GM19467 (cell line): ENCODE data around the gene WDR41.

Experiments used
- ATAC-seq: cut with Tn5 transposase; IDR thresholded peaks from one replicate; pipeline ENCODE4 v1.9.1; 2021; ENCODE audit warnings: mild to moderate bottlenecking, moderate library complexity; ENCODE audit not compliant: unreplicated experiment

The WDR41 gene

DNA sequence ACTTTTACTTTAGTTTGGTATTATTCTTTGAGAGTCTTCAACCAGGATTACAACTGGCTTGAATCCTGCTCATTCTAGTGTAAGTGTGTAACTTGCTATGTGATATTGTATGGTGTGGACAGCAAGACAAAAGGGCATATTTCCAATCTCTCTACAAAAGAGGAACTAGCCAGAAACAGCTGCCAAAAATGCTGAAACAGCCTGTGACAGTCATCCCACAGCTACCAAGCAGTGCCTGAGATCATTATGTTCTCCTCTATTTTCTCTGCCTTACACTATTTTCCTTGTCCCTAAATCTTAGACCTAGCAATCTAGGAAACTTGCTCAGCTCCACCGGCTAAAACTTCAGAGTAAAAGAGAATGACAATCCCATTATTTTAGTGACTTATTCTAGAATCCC, 42.8 kb downstream of the WDR41 start:
- no peak for ATAC-seq

- no peak for ATAC-seq
Observed at GRCh38 chr5:77448831-77449230, 43.3 kb downstream of the WDR41 start.

DNA sequence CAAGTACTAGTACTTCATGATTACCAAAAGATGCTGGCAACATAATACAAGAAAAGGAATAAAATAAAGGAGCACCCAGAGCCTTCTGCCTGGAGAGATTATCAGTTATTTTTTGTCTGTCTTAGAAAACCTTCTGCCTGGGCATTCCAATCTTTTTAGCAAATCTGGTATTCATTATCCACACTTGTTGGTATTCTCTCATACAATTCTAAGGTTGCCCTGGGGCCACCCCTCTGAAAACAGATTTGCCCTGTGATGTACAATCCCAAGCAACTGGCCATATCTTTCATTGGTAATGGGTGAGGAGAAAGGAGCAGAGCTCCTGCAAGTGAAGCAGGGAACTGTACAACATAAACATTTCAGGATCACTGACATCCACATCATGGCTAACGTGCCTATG, 47.8 kb downstream of the WDR41 start:
- no peak for ATAC-seq

DNA sequence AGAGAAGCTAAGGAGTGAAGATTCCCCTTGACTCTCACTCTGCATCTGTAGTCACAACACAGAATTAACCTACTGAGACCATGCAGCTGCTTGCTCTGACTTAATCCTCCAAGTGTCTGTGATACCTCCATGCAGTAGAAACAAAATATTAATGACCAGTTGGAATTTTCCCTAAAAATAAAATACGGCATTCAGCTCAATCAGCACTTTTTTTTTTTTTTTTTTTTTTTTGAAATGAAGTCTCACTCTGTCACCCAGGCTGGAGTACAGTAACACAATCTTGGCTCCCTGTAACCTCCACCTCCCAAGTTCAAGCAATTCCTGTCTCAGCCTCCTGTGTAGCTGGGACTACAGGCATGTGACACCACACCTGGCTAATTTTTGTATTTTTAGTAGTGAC, 48.4 kb downstream of the WDR41 start:
- ATAC-seq = no peak

GRCh38 chr5:77438071-77438470, 54.0 kb downstream of the WDR41 start:
- ATAC-seq = no peak

DNA sequence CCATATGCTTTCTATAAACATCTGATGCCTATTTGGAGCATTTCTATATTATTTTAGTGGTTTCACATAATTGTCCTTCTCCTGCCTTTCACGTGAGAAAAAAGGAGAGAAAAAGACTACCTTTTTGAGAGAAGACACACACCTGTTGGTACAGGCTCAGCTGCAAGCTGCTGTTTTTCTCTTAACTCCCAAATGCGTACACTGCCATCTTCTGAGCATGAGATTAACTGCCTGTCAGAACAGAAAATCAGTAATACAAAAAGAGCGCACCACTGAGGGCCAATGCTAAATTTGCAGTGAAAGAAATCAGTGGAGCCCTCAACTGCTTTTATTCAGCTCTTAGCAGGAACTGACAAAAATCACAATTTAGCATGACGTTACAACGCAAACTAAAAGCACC, 54.9 kb downstream of the WDR41 start:
- ATAC-seq = no peak

DNA sequence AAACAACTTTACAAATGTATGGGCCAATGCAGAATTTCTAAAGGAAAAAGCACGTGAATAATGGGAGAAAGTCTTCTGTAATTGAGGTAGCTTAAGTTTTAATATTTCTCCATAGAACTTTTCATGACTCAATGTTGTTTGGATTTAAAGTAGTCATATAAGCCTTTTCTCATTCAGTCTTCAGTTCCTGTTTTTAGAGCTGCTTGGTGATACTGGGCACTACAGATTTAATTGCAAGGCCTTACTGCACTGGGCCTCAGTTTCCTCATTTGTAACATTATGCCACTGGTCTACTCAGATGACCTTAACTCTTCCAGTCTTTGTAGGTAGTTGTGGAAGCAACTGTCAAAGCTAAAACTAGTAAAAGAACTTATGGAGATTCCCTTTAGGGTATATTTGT, 60.4 kb downstream of the WDR41 start:
- no peak for ATAC-seq

- no peak for ATAC-seq
Observed at GRCh38 chr5:77431286-77431685, 60.8 kb downstream of the WDR41 start.

- no peak for ATAC-seq
Observed at GRCh38 chr5:77430726-77431125, 61.4 kb downstream of the WDR41 start.

DNA sequence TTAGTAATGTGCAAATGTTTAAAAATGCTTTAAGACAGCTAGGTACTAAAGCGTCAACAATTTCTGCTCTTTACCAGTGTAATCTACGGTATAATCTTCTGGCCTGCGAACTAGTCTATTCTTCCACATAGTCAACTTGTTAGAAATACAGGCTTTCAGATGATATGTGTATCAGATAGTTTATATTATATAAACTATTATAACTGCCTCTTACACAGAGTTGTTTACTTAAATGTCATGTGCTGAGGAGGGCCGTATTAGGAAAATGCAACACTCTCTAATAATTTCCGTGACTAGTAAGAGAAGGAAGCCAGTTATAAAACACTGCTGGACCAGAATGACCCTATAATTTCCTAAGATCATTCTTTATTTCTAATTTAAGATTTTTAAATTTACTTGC, 63.6 kb downstream of the WDR41 start:
- ATAC-seq = no peak

DNA sequence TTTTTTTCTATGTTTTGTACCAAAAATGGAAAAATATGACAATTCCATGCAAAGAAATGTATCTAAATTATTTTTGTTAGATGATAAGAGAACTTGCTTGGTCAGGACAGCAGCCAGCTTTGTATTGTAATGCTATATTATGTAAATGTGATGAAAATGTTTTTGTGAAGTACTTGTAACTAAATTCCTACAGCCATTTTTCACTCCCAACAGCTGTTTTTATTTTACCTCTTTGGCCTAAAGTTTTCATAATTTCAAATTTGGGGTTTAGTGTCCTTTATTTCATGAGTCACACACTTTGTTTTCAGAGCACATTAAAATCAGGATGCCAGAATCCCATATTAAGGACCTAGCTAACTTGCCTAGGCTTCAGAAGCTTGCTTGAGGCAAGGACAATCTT, 64.1 kb downstream of the WDR41 start:
- no peak for ATAC-seq

GRCh38 chr5:77426670-77427069, 65.4 kb downstream of the WDR41 start:
- no peak for ATAC-seq

DNA sequence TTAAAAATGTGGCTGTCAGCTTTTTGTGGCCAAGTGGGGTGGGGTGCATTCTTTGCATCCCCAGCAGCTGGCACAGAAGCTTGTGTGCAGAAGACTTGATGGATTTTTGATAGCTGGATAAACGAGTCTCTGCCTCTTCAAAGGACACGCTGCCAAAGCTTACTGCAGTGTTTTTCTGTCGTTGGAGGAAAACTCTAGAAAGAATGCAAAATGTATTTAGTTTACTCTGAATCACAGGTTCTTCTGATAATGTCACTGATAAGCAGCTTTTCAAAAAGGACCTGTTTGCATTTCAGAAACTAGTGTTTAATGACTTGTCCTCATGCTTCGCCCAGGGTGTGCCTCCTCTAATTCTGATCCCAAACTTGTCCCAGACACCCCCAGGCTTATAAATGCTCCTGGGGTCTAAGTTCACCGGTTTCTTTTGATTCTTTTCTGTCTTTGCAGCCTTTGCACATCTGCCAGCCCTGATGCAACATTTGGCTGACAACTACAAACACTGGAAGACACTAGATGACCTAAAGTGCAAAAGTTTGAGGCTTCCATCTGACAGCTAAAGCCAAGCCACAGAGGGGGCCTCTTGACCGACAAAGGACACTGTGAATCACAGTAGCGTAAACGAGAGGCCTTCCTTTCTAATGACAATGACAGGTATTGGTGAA, 66.0 kb downstream of the WDR41 start:
- no peak for ATAC-seq

- ATAC-seq = no peak
Observed at GRCh38 chr5:77425420-77425819, 66.7 kb downstream of the WDR41 start.

DNA sequence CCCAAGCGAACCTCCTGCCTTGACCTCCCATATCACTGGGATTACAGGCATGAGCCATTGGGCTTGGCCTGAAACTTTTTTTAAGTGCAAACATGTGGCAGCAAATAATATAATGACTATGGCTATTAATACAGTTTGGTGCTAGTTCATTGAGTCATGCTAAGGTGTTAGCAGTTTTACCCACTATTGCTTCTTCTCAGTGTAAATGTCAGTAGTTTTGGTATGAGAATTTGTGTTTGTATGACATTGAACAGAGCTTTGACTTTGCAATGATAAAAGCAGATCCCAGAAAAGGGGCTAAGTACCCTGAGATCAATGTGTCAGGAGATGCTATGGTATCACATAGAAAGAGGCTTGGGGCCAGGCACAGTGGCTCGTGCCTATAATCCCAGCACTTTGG, 67.2 kb downstream of the WDR41 start:
- ATAC-seq = no peak

DNA sequence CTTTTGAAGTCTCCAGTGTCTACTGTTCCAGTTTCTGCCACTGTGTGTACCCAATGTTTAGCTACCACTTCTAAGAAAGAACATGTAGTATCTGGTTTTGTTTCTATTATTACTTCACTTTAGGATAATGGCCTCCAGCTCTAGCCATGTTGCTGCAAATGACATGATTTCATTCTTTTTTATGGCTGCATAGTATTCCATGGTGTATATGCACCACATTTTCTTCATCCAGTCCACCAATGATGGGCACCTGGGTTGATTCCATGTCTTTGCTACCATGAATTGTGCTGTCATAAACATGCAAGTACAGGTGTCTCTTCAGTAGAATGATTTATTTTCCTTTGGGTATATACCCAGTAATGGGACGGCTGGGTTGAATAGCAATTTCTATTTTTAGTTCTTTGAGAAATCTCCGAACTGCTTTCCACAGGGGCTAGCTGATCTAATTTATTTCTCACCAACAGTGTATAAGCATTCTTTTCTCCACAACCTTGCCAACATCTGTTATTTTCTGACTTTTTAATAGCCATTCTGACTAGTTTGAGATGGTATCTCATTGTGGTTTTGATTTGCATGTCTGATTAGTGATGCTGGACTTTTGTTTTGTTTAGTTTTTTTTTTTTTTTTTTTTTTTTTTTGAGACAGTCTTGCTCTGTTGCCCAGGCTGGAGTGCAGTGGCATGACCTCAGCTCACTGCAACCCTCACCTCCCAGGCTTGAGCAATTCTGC, 68.9 kb downstream of the WDR41 start:
- no peak for ATAC-seq

- no peak for ATAC-seq
Observed at GRCh38 chr5:77420940-77421339, 71.2 kb downstream of the WDR41 start.

GRCh38 chr5:77419644-77420582, 72.2 kb downstream of the WDR41 start:
- ATAC-seq = no peak

DNA sequence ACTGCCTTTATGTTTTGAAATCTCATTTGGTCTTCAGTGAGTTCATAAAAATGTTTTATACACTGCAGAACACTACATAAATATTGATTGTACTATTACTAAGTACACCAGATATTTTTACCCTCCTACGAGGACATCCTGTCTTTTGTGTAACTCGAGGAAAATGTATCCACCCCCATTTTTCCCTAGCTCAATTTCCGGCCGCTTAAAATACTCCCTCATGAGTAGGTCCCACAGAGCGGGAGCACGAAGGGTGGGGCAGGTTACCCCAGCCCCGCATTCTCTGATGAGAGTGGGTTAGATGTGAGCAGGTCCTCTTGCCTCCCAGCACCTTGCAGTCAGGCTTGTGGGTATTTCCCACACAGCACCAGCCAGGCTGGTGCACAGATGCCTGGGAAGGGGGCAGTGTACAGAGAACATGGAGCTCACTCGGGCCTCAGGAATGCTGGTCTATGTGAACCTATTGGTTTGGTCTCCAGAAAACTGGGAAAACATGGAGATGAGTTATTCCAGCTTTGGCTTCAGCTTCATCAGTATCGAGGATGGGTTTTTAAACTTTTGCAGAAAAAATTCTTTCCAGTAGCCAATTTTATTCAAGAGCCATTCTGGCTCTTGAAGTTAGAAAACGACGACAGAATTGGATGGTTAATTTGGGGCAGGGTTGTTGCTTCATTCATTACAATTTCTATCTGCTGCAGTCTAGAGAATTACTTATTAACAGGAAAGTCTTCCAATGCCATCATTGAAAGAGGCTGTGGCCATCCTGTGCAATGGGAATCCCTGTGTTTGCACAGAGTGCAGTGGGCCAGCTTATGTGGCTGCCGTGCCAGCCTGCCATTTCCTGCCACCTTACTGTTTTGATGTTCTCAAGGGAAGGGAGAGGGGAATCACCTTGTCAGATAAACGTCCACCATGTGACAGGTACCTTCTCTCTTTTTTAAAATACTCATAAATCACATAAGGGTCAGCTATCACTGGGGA, 73.2 kb downstream of the WDR41 start:
- no peak for ATAC-seq

DNA sequence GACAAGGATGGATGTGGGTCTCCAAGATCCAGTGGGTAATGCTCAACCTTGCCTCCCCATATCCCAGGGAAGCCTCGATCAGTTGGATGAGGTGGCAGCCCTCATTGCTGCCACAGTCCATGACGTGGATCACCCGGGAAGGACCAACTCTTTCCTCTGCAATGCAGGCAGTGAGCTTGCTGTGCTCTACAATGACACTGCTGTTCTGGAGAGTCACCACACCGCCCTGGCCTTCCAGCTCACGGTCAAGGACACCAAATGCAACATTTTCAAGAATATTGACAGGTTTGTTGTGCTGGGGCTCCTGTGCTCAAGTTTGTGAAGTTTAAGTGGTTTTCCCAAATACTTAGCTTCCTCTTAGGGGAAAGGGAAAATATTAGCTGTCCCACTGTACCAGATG, 74.0 kb downstream of the WDR41 start:
- ATAC-seq = no peak

- ATAC-seq = no peak
Observed at GRCh38 chr5:77413049-77413448, 79.1 kb downstream of the WDR41 start.
